ENCODE results near the gene ABTB2.

The ABTB2 gene

GRCh38 chr11:34189191-34189590, 168.6 kb downstream of the ABTB2 start:
- no peak for TF ChIP-seq CTCF (IDR thresholded peaks at IDR 0.05; ENCODE audit: low read depth, low read length)
- no peak for DNase-seq (ENCODE audit: extremely low read depth, low read depth)

- no peak for TF ChIP-seq CTCF (IDR thresholded peaks at IDR 0.05; ENCODE audit: low read depth, low read length)
- DNase-seq (ENCODE audit: extremely low read depth, low read depth), result no peak
These were observed 169.6 kb downstream of the ABTB2 start for GRCh38 chr11:34188181-34188580.

- no peak for DNase-seq (ENCODE audit: extremely low read depth, low read depth)
- TF ChIP-seq CTCF (IDR thresholded peaks at IDR 0.05; ENCODE audit: low read depth, low read length), result no peak
These were observed 171.6 kb downstream of the ABTB2 start for GRCh38 chr11:34185926-34186841.

GRCh38 chr11:34184505-34185015, 173.2 kb downstream of the ABTB2 start:
- no peak for TF ChIP-seq CTCF (IDR thresholded peaks at IDR 0.05; ENCODE audit: low read depth, low read length)
- DNase-seq (ENCODE audit: extremely low read depth, low read depth), result no peak

GRCh38 chr11:34183848-34184391, 173.9 kb downstream of the ABTB2 start:
- no peak for DNase-seq (ENCODE audit: extremely low read depth, low read depth)
- no peak for TF ChIP-seq CTCF (IDR thresholded peaks at IDR 0.05; ENCODE audit: low read depth, low read length)

GRCh38 chr11:34182921-34183685, 174.7 kb downstream of the ABTB2 start:
- TF ChIP-seq CTCF (IDR thresholded peaks at IDR 0.05; ENCODE audit: low read depth, low read length), result no peak
- no peak for DNase-seq (ENCODE audit: extremely low read depth, low read depth)

All from AG09319 (cell line).